Measurements from ENCODE around the gene SIL1. TPM values are rescaled to one million over a fixed set of nuclear protein-coding genes. Genes with fewer than 3 reads are reported as not detected.

Gene SIL1
- total and polyA plus RNA-seq, 2 of the 8 experiments (the other 6 are each of a cell fraction or from before 2014, with no cell fraction given), result 8.3 to 12.8 TPM

DNA sequence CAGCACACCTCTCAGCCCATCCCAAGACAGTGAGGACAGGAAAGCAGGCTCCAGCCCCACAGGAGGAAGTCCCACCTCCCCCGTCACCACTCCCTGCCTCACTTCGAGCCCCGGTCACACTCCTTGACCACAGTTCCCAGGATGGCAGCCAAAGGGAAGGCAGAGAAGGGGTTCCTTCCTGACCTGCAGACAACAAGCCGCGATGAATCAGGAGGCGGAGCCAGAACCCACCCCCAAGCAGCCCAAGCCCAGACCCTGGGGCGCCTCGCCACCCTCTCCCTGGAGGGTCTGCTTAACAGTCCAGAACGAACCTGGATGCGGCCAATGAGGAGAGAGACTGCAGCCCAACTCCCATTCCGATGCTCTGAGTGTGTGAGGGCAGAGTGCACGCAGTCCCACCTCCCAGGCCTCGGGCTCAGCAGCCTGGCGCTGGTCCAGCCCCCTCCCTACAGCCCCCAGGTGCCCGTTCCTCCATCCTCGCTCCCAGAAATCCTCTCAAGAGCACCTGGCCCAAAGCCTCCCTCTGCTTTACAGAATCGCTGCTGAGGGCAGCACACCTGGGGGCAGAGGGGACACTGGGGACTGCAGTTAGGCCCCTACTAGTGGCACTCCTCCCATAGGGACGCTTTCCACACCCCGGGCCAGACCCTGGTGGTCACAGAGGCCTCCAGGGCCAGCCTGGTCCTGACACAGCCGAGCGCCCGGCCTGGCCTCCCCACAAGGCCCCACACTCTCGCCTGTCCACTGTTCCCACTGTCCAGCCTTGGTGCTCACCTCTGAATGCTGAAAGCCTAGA is 253.4 kb downstream of the SIL1 start (continued):
- TF ChIP-seq USF2 (IDR thresholded peaks at IDR 0.05; ENCODE audit: low read length) (no peak), CBX8 (IDR thresholded peaks at IDR 0.05; ENCODE audit: borderline replicate concordance, low read depth, low read length) (no peak), YY1 (IDR thresholded peaks at IDR 0.05; ENCODE audit: low read depth, low read length) (no peak)
